ENCODE measurements around the gene SEMA4B.

- TF ChIP-seq CTCF (conservative IDR thresholded peaks at IDR 0.05; ENCODE audit: low read length) (no peak), EZH2phosphoT487 (IDR thresholded peaks at IDR 0.05; ENCODE audit: borderline replicate concordance) (no peak)
Measured at GRCh38 chr15:90217671-90218394, 16.7 kb downstream of the SEMA4B start.

Data from Loucy (cell line).